Keratinocyte (primary cell): ENCODE data around the gene NBEAL2. TPM values are rescaled to one million over a fixed set of nuclear protein-coding genes. Genes with fewer than 3 reads are reported as not detected.

Experiments
- DNase-seq: peaks from one replicate; pipeline ENCODE4 v3.0.0-alpha.2; 2011; ENCODE audit warnings: low read depth, missing footprints, low spot score
- FAIRE-seq: peaks from 2 replicates; lab custom pipeline; 2011; peaks lifted over from hg19 to GRCh38; lab: Jason Lieb, UNC
- H2AFZ ChIP-seq: 2 replicates; pipeline ENCODE4 v1.6.0; 2012; ENCODE audit warnings: low read length, control low read depth, inconsistent platforms; ENCODE audit not compliant: control insufficient read depth
- H3K27ac ChIP-seq: 2 replicates; pipeline ENCODE4 v1.5.1; 2011; ENCODE audit warnings: low read length; ENCODE audit not compliant: control insufficient read depth, insufficient read depth
- H3K27me3 ChIP-seq: 3 replicates; pipeline ENCODE4 v1.6.0; 2011; ENCODE audit warnings: low read length; ENCODE audit not compliant: control insufficient read depth, insufficient read depth; ENCODE audit errors: extremely low read depth
- H3K36me3 ChIP-seq, 2 experiments: 2 replicates in 1 of 2; 3 replicates in 1 of 2; pipeline ENCODE4 v1.5.1; 2011; ENCODE audit warnings: low read length in 2 of 2, mild to moderate bottlenecking in 1 of 2; ENCODE audit not compliant: control insufficient read depth in 2 of 2, insufficient read depth in 2 of 2; ENCODE audit errors: extremely low read depth in 1 of 2
- H3K4me1 ChIP-seq: 3 replicates; pipeline ENCODE4 v1.5.1; 2011; ENCODE audit warnings: low read length; ENCODE audit not compliant: control insufficient read depth, insufficient read depth; ENCODE audit errors: extremely low read depth
- H3K4me2 ChIP-seq: 3 replicates; pipeline ENCODE4 v1.6.0; 2011; ENCODE audit warnings: low read depth, low read length; ENCODE audit not compliant: control insufficient read depth, insufficient read depth; ENCODE audit errors: extremely low read depth
- H3K4me3 ChIP-seq, 3 experiments: fragments of 200-600 bp in 1 of 3; sonication (generic) in 1 of 3; 2 replicates in 2 of 3; 3 replicates in 1 of 3; pipeline ENCODE4 v1.5.1; 2011 to 2016; ENCODE audit warnings: low read length in 3 of 3, mild to moderate bottlenecking in 3 of 3, control low read depth in 2 of 3, inconsistent platforms in 1 of 3, low read depth in 1 of 3, mixed read lengths in 1 of 3, mixed run types in 1 of 3, moderate library complexity in 1 of 3; ENCODE audit not compliant: control insufficient read depth in 2 of 3, insufficient read depth in 2 of 3; ENCODE audit errors: extremely low read depth in 1 of 3
- H3K79me2 ChIP-seq: 2 replicates; pipeline ENCODE4 v1.6.0; 2012; ENCODE audit warnings: low read length; ENCODE audit not compliant: control insufficient read depth, insufficient read depth
- H3K9ac ChIP-seq: 3 replicates; pipeline ENCODE4 v1.6.0; 2011; ENCODE audit warnings: low read length; ENCODE audit not compliant: control insufficient read depth, insufficient read depth; ENCODE audit errors: extremely low read depth
- H3K9me1 ChIP-seq: 3 replicates; pipeline ENCODE4 v1.6.0; 2011; ENCODE audit warnings: low read length; ENCODE audit not compliant: control insufficient read depth, insufficient read depth; ENCODE audit errors: extremely low read depth
- H3K9me3 ChIP-seq: 2 replicates; pipeline ENCODE4 v1.5.1; 2012; ENCODE audit warnings: low read depth, low read length; ENCODE audit not compliant: control insufficient read depth
- H4K20me1 ChIP-seq: 3 replicates; pipeline ENCODE4 v1.6.0; 2011; ENCODE audit warnings: low read length; ENCODE audit not compliant: control insufficient read depth, insufficient read depth; ENCODE audit errors: extremely low read depth
- EZH2 ChIP-seq: IDR thresholded peaks from one replicate; pipeline ENCODE4 v1.6.1; 2012; ENCODE audit warnings: inconsistent platforms, mild to moderate bottlenecking, low read length, moderate library complexity
- dilution Hi-C: fragments of 300-500 bp; cut with MboI; formaldehyde crosslinking; loops from one replicate; pipeline ENCODE4 v1.7.0; 2020; ENCODE audit warnings: low sequenced_read_pairs; ENCODE audit not compliant: extremely low pct_ligation_motif_present
- polyA plus RNA-seq, 5 experiments: library from polyadenylated mRNA; depleted of rRNA in 3 of 5; stranded (reverse) in 3 of 5; stranded (forward) in 1 of 5; unstranded in 1 of 5; fragments of >200 nt; gene quantifications; 1 replicate in 1 of 5; 2 replicates in 3 of 5; 3 replicates in 1 of 5; pipeline versions ENCODE4 v1.2.1 to v1.2.3, GENCODE V29; 2011 to 2012; ENCODE audit warnings: missing spikeins in 2 of 5, low read depth in 1 of 5, low replicate concordance in 1 of 5
- TF ChIP-seq, protein P1 (sequence below), 3 experiments: IDR thresholded peaks in 1 of 3; conservative IDR thresholded peaks in 1 of 3; optimal IDR thresholded peaks in 1 of 3; 2 replicates in 2 of 3; 3 replicates in 1 of 3; pipeline versions ENCODE3 to v1.5.1; 2011; ENCODE audit warnings: low read length in 3 of 3, mild to moderate bottlenecking in 3 of 3, moderate library complexity in 2 of 3, control low read depth in 1 of 3, inconsistent platforms in 1 of 3; ENCODE audit not compliant: insufficient read depth in 2 of 3; ENCODE audit errors: extremely low read depth in 1 of 3

Gene NBEAL2
- polyA plus RNA-seq, 1 donor (not counting 4 experiments of a cell fraction or from before 2014, with no cell fraction given): 22.8 TPM

DNA sequence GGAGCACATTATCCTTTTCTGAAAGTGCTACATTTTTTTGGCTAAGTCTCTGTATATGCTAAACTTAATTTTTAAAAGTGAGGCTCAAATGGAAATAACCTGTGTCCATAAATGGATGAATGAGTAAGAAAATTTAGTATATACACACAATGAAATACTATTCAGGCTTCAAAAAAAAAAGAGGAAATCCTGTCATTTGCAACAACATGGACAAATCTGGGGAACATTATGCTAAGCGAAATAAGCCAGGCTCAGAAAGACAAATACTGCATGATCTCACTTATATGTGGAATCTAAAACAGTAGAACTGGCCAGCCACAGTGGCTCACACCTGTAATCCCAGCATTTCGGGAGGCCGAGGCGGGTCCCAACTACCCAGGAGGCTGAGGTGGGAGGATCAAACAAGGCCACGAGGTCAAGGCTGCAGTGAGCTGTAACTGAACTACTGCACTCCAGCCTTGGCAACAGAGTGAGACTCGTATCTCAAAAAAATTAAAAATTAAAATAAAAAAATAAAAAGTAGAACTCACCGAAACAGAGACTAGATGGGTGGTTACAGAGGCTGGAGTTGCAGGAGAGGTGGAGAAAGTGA lies 28.7 kb upstream of the NBEAL2 start:
- Histone ChIP-seq H3K9ac (no peak overlapping the region), H3K4me2 (no peak overlapping the region), H3K36me3 (peaks cover 3 to 16% of the 10 kb centered on the region in 2 experiments), H3K79me2 (peaks cover 70% of the 10 kb centered on the region), H3K9me3 (no peaks in the 10 kb centered on the region), H2AFZ (no peak overlapping the region), H3K27ac (no peak overlapping the region), H3K4me3 (no peak overlapping the region), H3K4me1 (peaks cover 42% of the 10 kb centered on the region), H3K9me1 (peaks cover 20% of the 10 kb centered on the region), H4K20me1 (peaks cover 32% of the 10 kb centered on the region), H3K27me3 (no peaks in the 10 kb centered on the region)
- no peak for TF ChIP-seq EZH2
- TF ChIP-seq, protein P1, sequence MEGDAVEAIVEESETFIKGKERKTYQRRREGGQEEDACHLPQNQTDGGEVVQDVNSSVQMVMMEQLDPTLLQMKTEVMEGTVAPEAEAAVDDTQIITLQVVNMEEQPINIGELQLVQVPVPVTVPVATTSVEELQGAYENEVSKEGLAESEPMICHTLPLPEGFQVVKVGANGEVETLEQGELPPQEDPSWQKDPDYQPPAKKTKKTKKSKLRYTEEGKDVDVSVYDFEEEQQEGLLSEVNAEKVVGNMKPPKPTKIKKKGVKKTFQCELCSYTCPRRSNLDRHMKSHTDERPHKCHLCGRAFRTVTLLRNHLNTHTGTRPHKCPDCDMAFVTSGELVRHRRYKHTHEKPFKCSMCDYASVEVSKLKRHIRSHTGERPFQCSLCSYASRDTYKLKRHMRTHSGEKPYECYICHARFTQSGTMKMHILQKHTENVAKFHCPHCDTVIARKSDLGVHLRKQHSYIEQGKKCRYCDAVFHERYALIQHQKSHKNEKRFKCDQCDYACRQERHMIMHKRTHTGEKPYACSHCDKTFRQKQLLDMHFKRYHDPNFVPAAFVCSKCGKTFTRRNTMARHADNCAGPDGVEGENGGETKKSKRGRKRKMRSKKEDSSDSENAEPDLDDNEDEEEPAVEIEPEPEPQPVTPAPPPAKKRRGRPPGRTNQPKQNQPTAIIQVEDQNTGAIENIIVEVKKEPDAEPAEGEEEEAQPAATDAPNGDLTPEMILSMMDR (optimal IDR thresholded peaks at IDR 0.05 in 1 of 3, IDR thresholded peaks at IDR 0.05 in 1 of 3, conservative IDR thresholded peaks at IDR 0.05 in 1 of 3; ENCODE audit: extremely low read depth in 1 of 3, insufficient read depth in 2 of 3, low read length in 3 of 3): no peak
- FAIRE-seq (no peak), DNase-seq (no peak)
- dilution Hi-C loops: no loop called here

DNA sequence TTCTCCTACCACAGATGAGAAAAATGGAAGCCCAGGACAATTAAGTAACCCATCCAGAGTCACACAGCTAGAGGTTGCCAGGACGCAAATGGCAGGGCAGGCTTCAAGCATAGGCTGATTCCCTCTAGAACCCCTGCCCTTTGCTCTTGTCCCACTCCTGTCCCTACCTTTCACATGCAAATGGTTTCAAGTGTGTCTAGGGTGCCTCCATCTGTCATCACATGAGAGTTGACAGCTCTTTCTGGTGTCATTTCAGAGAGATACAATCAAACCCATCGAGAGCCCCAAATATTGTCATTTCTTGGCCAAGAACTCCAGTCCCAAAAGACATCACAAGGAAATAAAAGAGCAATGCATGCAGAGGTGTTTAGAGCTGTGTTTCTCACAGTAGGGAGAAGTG lies 26.7 kb upstream of the NBEAL2 start:
- Histone ChIP-seq H3K4me2 (no peak overlapping the region), H3K79me2 (peaks cover 89% of the 10 kb centered on the region), H4K20me1 (peaks cover 34% of the 10 kb centered on the region), H3K27ac (no peak overlapping the region), H3K9me3 (no peaks in the 10 kb centered on the region), H3K36me3 (peaks cover 4 to 12% of the 10 kb centered on the region in 2 experiments), H3K9me1 (peaks cover 20% of the 10 kb centered on the region), H3K9ac (no peak overlapping the region), H3K4me3 (no peak overlapping the region), H3K27me3 (no peaks in the 10 kb centered on the region), H3K4me1 (peaks cover 21% of the 10 kb centered on the region), H2AFZ (no peak overlapping the region)
- FAIRE-seq (no peak), DNase-seq (no peak)
- dilution Hi-C loops: no loop called here
- TF ChIP-seq, protein P1 (optimal IDR thresholded peaks at IDR 0.05 in 1 of 3, IDR thresholded peaks at IDR 0.05 in 1 of 3, conservative IDR thresholded peaks at IDR 0.05 in 1 of 3; ENCODE audit: extremely low read depth in 1 of 3, insufficient read depth in 2 of 3, low read length in 3 of 3): no peak
- TF ChIP-seq EZH2: no peak
